ENCODE data around the gene CNTNAP5. TPM values are rescaled to one million over a fixed set of nuclear protein-coding genes. Genes with fewer than 3 reads are reported as not detected.

Gene CNTNAP5
- total RNA-seq, 2 donors from 2014 or later: not detected

DNA sequence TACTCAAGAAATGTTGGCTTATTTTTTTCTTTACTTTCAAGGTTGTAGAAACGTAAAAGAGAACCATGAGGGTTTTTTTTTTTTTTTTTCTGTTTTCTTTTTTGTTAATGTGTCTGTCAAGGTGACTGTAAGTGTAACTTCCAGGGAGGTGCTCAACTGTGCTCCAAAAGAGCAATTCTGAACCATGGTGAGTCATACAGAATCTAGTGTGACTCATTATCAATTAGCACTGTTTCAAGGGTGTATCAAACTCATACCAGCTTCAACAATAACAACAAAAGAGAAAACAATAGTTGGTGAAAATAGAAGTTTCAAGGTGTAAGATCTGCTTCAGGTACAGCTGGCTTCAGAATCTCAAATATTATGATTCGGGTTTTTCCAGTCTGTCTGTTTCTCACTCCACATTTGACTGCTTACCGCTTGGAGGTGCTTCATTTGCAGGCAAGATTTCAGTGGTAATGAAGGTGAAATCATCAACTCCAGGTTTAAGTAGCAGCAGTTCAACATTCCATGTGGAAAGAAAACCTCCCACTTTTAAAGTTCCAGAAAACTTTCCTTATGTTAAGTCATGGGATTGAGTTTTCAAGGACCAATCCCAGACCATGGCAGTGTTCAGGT lies 850.6 kb downstream of the CNTNAP5 start:
- no peak overlapping the region for H3K4me3 ChIP-seq
- DNase-seq (ENCODE audit: low spot score) (no peak), ATAC-seq (ENCODE audit: insufficient number of reproducible peaks, low FRiP score, low read depth) (no peak)
- no peaks in the 10 kb centered on the region for H3K36me3 ChIP-seq
- no peaks in the 10 kb centered on the region for H3K27me3 ChIP-seq (replicated peaks; ENCODE audit: insufficient read depth)
- no peaks in the 10 kb centered on the region for H3K9me3 ChIP-seq
- TF ChIP-seq, protein P1, sequence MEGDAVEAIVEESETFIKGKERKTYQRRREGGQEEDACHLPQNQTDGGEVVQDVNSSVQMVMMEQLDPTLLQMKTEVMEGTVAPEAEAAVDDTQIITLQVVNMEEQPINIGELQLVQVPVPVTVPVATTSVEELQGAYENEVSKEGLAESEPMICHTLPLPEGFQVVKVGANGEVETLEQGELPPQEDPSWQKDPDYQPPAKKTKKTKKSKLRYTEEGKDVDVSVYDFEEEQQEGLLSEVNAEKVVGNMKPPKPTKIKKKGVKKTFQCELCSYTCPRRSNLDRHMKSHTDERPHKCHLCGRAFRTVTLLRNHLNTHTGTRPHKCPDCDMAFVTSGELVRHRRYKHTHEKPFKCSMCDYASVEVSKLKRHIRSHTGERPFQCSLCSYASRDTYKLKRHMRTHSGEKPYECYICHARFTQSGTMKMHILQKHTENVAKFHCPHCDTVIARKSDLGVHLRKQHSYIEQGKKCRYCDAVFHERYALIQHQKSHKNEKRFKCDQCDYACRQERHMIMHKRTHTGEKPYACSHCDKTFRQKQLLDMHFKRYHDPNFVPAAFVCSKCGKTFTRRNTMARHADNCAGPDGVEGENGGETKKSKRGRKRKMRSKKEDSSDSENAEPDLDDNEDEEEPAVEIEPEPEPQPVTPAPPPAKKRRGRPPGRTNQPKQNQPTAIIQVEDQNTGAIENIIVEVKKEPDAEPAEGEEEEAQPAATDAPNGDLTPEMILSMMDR (IDR thresholded peaks at IDR 0.05): no peak
- no peak overlapping the region for H3K27ac ChIP-seq
- peaks cover 0 to 5% of the 10 kb centered on the region in 2 donors for H3K4me1 ChIP-seq (ENCODE audit: control insufficient read depth in 1 of 2, low read depth in 2 of 2)

DNA sequence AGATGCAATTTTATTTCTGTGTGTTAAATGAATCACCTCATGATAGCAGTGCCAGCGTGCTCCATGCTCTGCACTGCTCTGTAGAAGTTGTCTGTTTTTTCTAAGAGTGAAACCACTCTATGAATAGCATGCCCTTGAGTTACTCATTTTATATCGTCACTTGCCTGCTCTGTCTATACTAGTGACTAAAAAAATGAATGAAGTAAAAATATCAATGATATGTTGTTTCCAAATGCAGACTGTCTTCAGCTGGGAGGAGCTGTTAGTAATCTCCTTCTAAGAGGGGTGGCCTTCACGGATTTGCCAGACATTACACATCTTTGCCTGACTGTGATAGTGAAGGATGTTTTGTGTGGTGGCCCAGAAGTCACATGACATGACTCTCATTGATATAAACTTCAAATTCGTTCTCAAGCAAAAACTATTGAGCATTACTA lies 852.1 kb downstream of the CNTNAP5 start:
- DNase-seq (ENCODE audit: low spot score): no peak
- H3K4me3 ChIP-seq: no peak overlapping the region
- H3K36me3 ChIP-seq: no peaks in the 10 kb centered on the region
- peaks cover 0 to 5% of the 10 kb centered on the region in 2 donors for H3K4me1 ChIP-seq (ENCODE audit: control insufficient read depth in 1 of 2, low read depth in 2 of 2)
- no peaks in the 10 kb centered on the region for H3K27me3 ChIP-seq (replicated peaks; ENCODE audit: insufficient read depth)
- H3K9me3 ChIP-seq: no peaks in the 10 kb centered on the region
- no peak for ATAC-seq (ENCODE audit: insufficient number of reproducible peaks, low FRiP score, low read depth)
- TF ChIP-seq, protein P1 (IDR thresholded peaks at IDR 0.05): no peak
- no peak overlapping the region for H3K27ac ChIP-seq

DNA sequence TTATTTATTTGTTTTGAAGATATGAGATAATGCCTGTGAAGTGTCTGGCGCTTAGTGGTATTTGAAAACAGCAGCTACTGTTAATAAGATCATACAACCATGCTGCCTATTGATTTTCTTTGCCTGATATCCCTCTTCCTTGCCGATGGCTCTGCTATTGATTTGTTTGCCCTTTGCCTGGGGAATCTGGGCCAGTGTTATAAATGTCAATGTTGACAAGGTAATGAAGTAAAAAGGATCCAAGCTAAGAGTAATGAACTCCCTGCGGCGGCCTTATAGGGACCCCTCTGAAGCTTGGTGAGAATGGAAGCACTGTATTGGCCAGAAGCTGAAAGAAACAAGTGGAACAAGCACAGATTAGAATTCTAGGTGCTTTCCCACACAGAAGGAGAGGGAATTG lies 854.6 kb downstream of the CNTNAP5 start:
- Histone ChIP-seq H3K4me3 (no peak overlapping the region), H3K36me3 (no peaks in the 10 kb centered on the region), H3K9me3 (no peaks in the 10 kb centered on the region), H3K4me1 (ENCODE audit: control insufficient read depth in 1 of 2, low read depth in 2 of 2) (no peaks in the 10 kb centered on the region), H3K27ac (no peak overlapping the region), H3K27me3 (replicated peaks; ENCODE audit: insufficient read depth) (no peaks in the 10 kb centered on the region)
- no peak for DNase-seq (ENCODE audit: low spot score)
- no peak for ATAC-seq (ENCODE audit: insufficient number of reproducible peaks, low FRiP score, low read depth)
- TF ChIP-seq, protein P1 (IDR thresholded peaks at IDR 0.05): no peak

DNA sequence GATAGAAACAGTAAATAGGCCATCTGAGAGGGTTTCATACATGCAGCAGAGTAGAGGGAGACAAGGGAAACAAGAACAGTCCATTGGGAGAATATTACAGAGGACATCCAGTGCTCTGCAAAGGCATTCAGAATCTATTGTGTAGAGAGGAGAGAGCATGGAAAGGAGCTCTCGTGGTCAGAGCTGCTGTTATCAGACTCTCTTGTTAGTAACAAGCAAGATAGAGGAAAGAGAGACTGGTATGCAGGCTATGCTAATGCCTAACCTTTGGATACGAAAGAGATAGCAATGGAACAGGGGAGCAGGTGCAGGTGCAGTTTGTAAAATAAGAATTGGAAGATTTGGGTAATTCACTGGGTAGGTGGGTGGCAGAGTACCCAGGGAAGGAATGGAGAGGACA lies 855.9 kb downstream of the CNTNAP5 start:
- Histone ChIP-seq H3K27me3 (replicated peaks; ENCODE audit: insufficient read depth) (no peaks in the 10 kb centered on the region), H3K36me3 (no peaks in the 10 kb centered on the region), H3K9me3 (no peaks in the 10 kb centered on the region), H3K27ac (no peak overlapping the region), H3K4me3 (no peak overlapping the region), H3K4me1 (ENCODE audit: control insufficient read depth in 1 of 2, low read depth in 2 of 2) (no peaks in the 10 kb centered on the region)
- ATAC-seq (ENCODE audit: insufficient number of reproducible peaks, low FRiP score, low read depth) (no peak), DNase-seq (ENCODE audit: low spot score) (no peak)
- TF ChIP-seq, protein P1 (IDR thresholded peaks at IDR 0.05): no peak

DNA sequence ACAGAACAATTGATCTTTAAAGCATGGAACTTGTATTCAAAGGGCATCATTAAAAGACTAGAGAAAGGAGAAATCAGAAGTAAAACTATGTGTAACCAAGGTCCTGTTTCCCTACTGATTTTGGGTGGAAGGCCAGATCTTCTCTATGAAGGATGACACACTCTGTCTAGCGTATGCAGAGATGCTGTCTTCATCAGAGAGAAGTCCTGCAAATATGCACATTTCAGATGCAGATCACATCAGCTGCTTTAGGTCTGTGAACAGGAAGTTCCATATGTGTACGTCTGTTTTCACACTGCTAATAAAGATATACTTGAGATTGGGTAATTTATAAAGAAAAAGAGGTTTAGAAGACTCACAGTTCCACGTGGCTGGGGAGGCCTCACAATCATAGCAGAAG lies 857.3 kb downstream of the CNTNAP5 start:
- H3K36me3 ChIP-seq: no peaks in the 10 kb centered on the region
- TF ChIP-seq, protein P1 (IDR thresholded peaks at IDR 0.05): no peak
- H3K9me3 ChIP-seq: no peaks in the 10 kb centered on the region
- H3K27me3 ChIP-seq (replicated peaks; ENCODE audit: insufficient read depth): no peaks in the 10 kb centered on the region
- H3K4me1 ChIP-seq (ENCODE audit: control insufficient read depth in 1 of 2, low read depth in 2 of 2): no peaks in the 10 kb centered on the region
- no peak overlapping the region for H3K27ac ChIP-seq
- H3K4me3 ChIP-seq: no peak overlapping the region
- ATAC-seq (ENCODE audit: insufficient number of reproducible peaks, low FRiP score, low read depth): no peak
- no peak for DNase-seq (ENCODE audit: low spot score)
